GM12878 (cell line): Measurements from ENCODE around the gene PTPRH. TPM values are rescaled to one million over a fixed set of nuclear protein-coding genes. Genes with fewer than 3 reads are reported as not detected.

Experiments
- ATF3 ChIP-seq: IDR thresholded peaks from 2 replicates; pipeline ENCODE4 v1.6.1; 2011; ENCODE audit warnings: low read depth, mild to moderate bottlenecking, low read length, moderate library complexity, borderline replicate concordance; ENCODE audit errors: extremely low read depth
- E2F4 ChIP-seq: IDR thresholded peaks from 2 replicates; pipeline ENCODE4 v1.6.1; 2012; ENCODE audit warnings: low read depth, low read length, improper control_type of control experiment
- IKZF1 ChIP-seq: fragments of 450-650 bp; conservative IDR thresholded peaks from 2 replicates; pipeline ENCODE4 v1.6.1; 2017; ENCODE audit warnings: antibody characterized with exemption, mild to moderate bottlenecking
- JUND ChIP-seq: IDR thresholded peaks from 2 replicates; pipeline ENCODE4 v1.6.1; 2012; ENCODE audit warnings: low read depth, mild to moderate bottlenecking, low read length, improper control_type of control experiment, moderate library complexity
- USF2 ChIP-seq: IDR thresholded peaks from 2 replicates; pipeline ENCODE4 v1.6.1; 2011; ENCODE audit warnings: low read depth, low read length, improper control_type of control experiment, borderline replicate concordance
- microRNA-seq: library from miRNA; unstranded; fragments of <30 nt; microRNA quantifications from one replicate; pipeline ENCODE4, GENCODE V29; 2018
- polyA plus RNA-seq, 11 experiments: library from polyadenylated mRNA; depleted of rRNA in 4 of 11; unstranded in 6 of 11; stranded (reverse) in 5 of 11; fragments of >200 nt; fragmentation: Nextera tagmentation in 4 of 11; fragmentation: Illumina TruSeq in 1 of 11; extraction: Ambion mirVana in 4 of 11; extraction: Trizol in 1 of 11; gene quantifications; 1 replicate in 1 of 11; 2 replicates in 10 of 11; pipeline versions ENCODE4 v1.2.1 to v1.2.3, GENCODE V29; 2011 to 2016; ENCODE audit warnings: inconsistent platforms in 2 of 11, missing spikeins in 2 of 11, low read depth in 1 of 11
- small RNA-seq: library from RNA; depleted of rRNA; stranded (forward); fragments of <200 nt; gene quantifications from one replicate; pipeline ENCODE3, GENCODE V24; 2014
- total RNA-seq, 4 experiments: library from RNA; depleted of rRNA in 3 of 4; stranded (reverse); fragments of >200 nt in 3 of 4; fragmentation: Illumina TruSeq in 1 of 4; extraction: Trizol in 1 of 4; gene quantifications; 2 replicates each; pipeline versions ENCODE4 v1.2.1 to v1.2.3, GENCODE V29; 2013 to 2021

The PTPRH gene
- total and polyA plus RNA-seq, 10 of the 15 experiments (the other 5 are each of a cell fraction or from before 2014, with no cell fraction given): 0.08 TPM; not detected in 9

GRCh38 chr19:55131421-55131820, 77.9 kb downstream of the PTPRH start (continued):
- no peak for TF ChIP-seq E2F4
- no peak for TF ChIP-seq ATF3
- no peak for TF ChIP-seq IKZF1
- no peak for TF ChIP-seq USF2
- no peak for TF ChIP-seq JUND

Small RNA genes lying within 50 kb of the gene (microRNA-seq; reads per million reads assigned to microRNA genes)
- gene MIR6802 (1.5 reads per million), gene MIR6803 (2.1 reads per million, percentile 6 among the genes with 10 or more reads in this experiment), gene MIR6804 (2.1 reads per million, percentile 6 among the genes with 10 or more reads in this experiment)

Small RNA genes lying within 50 kb of the gene (small RNA-seq; reads per million reads assigned to genes)
- gene MIR6802: 0.16 reads per million
- not detected for gene MIR6803
- gene MIR6804: 0.27 reads per million
- gene RF01210: not detected

Other genes with a start within 250 kb of the PTPRH start
Only the 7 nearest of the 23 such genes appear.
- not detected in 2 replicates for gene TNNT1, start 60.3 kb downstream of the PTPRH start, total RNA-seq (2014; rRNA removed)
- gene TNNT1, start 60.3 kb downstream of the PTPRH start, total RNA-seq (2014; rRNA removed; fragmentation: Illumina TruSeq; extraction: Trizol): not detected in 2 replicates
- gene TNNT1, start 60.3 kb downstream of the PTPRH start, total RNA-seq (2021): 0.62 TPM in 1 of 2 replicates, not detected in the other
- 0.26 TPM in 1 of 2 replicates, not detected in the other for gene TNNT1, start 60.3 kb downstream of the PTPRH start, polyA plus RNA-seq (2011; rRNA removed)
- not detected in 2 replicates for gene TNNT1, start 60.3 kb downstream of the PTPRH start, polyA plus RNA-seq (2014; fragmentation: Illumina TruSeq; extraction: Trizol)
- gene TNNT1, start 60.3 kb downstream of the PTPRH start, polyA plus RNA-seq (2014; fragmentation: Nextera tagmentation; extraction: Ambion mirVana): not detected
- gene TNNT1, start 60.3 kb downstream of the PTPRH start, polyA plus RNA-seq (2014; rRNA removed): not detected in 2 replicates
- gene TNNT1, start 60.3 kb downstream of the PTPRH start, polyA plus RNA-seq (2016; fragmentation: Nextera tagmentation; extraction: Ambion mirVana): under 1 TPM in 1 of 2 experiments, not detected in 1; 0.37 TPM
- not detected in 2 replicates for gene TNNI3, start 51.8 kb downstream of the PTPRH start, total RNA-seq (2014; rRNA removed)
- gene TNNI3, start 51.8 kb downstream of the PTPRH start, total RNA-seq (2014; rRNA removed; fragmentation: Illumina TruSeq; extraction: Trizol): not detected in 2 replicates
- not detected in 2 replicates for gene TNNI3, start 51.8 kb downstream of the PTPRH start, total RNA-seq (2021)
- gene TNNI3, start 51.8 kb downstream of the PTPRH start, polyA plus RNA-seq (2011; rRNA removed): 0.23 TPM in 1 of 2 replicates, not detected in the other
- gene TNNI3, start 51.8 kb downstream of the PTPRH start, polyA plus RNA-seq (2014; fragmentation: Illumina TruSeq; extraction: Trizol): not detected in 2 replicates
- gene TNNI3, start 51.8 kb downstream of the PTPRH start, polyA plus RNA-seq (2014; fragmentation: Nextera tagmentation; extraction: Ambion mirVana): not detected
- gene TNNI3, start 51.8 kb downstream of the PTPRH start, polyA plus RNA-seq (2014; rRNA removed): not detected in 2 replicates
- not detected for gene TNNI3, start 51.8 kb downstream of the PTPRH start, polyA plus RNA-seq (2016; fragmentation: Nextera tagmentation; extraction: Ambion mirVana)
- gene DNAAF3, start 42.9 kb downstream of the PTPRH start, total RNA-seq (2014; rRNA removed): not detected in 2 replicates
- not detected in 2 replicates for gene DNAAF3, start 42.9 kb downstream of the PTPRH start, total RNA-seq (2014; rRNA removed; fragmentation: Illumina TruSeq; extraction: Trizol)
- gene DNAAF3, start 42.9 kb downstream of the PTPRH start, total RNA-seq (2021): not detected in 2 replicates
- not detected in 2 replicates for gene DNAAF3, start 42.9 kb downstream of the PTPRH start, polyA plus RNA-seq (2011; rRNA removed)
- gene DNAAF3, start 42.9 kb downstream of the PTPRH start, polyA plus RNA-seq (2014; fragmentation: Illumina TruSeq; extraction: Trizol): not detected in 2 replicates
- gene DNAAF3, start 42.9 kb downstream of the PTPRH start, polyA plus RNA-seq (2014; fragmentation: Nextera tagmentation; extraction: Ambion mirVana): not detected
- gene DNAAF3, start 42.9 kb downstream of the PTPRH start, polyA plus RNA-seq (2014; rRNA removed): not detected in 2 replicates
- not detected for gene DNAAF3, start 42.9 kb downstream of the PTPRH start, polyA plus RNA-seq (2016; fragmentation: Nextera tagmentation; extraction: Ambion mirVana)
- gene SYT5, start 29.2 kb downstream of the PTPRH start, total RNA-seq (2014; rRNA removed): not detected in 2 replicates
- gene SYT5, start 29.2 kb downstream of the PTPRH start, total RNA-seq (2014; rRNA removed; fragmentation: Illumina TruSeq; extraction: Trizol): not detected in 2 replicates
- gene SYT5, start 29.2 kb downstream of the PTPRH start, total RNA-seq (2021): not detected in 2 replicates
- gene SYT5, start 29.2 kb downstream of the PTPRH start, polyA plus RNA-seq (2011; rRNA removed): 0.26 TPM in 1 of 2 replicates, not detected in the other
- gene SYT5, start 29.2 kb downstream of the PTPRH start, polyA plus RNA-seq (2014; fragmentation: Illumina TruSeq; extraction: Trizol): not detected in 2 replicates
- not detected for gene SYT5, start 29.2 kb downstream of the PTPRH start, polyA plus RNA-seq (2014; fragmentation: Nextera tagmentation; extraction: Ambion mirVana)
- gene SYT5, start 29.2 kb downstream of the PTPRH start, polyA plus RNA-seq (2014; rRNA removed): 0.09 and 0.79 TPM in 2 replicates
- under 1 TPM in 1 of 2 experiments, not detected in 1; 0.04 TPM for gene SYT5, start 29.2 kb downstream of the PTPRH start, polyA plus RNA-seq (2016; fragmentation: Nextera tagmentation; extraction: Ambion mirVana)
- gene TMEM86B, start 19.3 kb upstream of the PTPRH start, total RNA-seq (2014; rRNA removed): 3.4 and 3.8 TPM in 2 replicates
- 1.1 and 1.6 TPM in 2 replicates for gene TMEM86B, start 19.3 kb upstream of the PTPRH start, total RNA-seq (2014; rRNA removed; fragmentation: Illumina TruSeq; extraction: Trizol)
- gene TMEM86B, start 19.3 kb upstream of the PTPRH start, total RNA-seq (2021): 6.6 and 8.3 TPM in 2 replicates
- 0.49 and 1.5 TPM in 2 replicates for gene TMEM86B, start 19.3 kb upstream of the PTPRH start, polyA plus RNA-seq (2011; rRNA removed)
- gene TMEM86B, start 19.3 kb upstream of the PTPRH start, polyA plus RNA-seq (2014; fragmentation: Illumina TruSeq; extraction: Trizol): 0.70 and 1.8 TPM in 2 replicates
- 1 to 10 TPM in 1 of 2 experiments, under 1 TPM in 1; 0.26 to 1.2 TPM for gene TMEM86B, start 19.3 kb upstream of the PTPRH start, polyA plus RNA-seq (2014; fragmentation: Nextera tagmentation; extraction: Ambion mirVana)
- gene TMEM86B, start 19.3 kb upstream of the PTPRH start, polyA plus RNA-seq (2014; rRNA removed): 9.1 and 10.6 TPM in 2 replicates
- 1 to 10 TPM; 1.7 to 1.9 TPM for gene TMEM86B, start 19.3 kb upstream of the PTPRH start, polyA plus RNA-seq (2016; fragmentation: Nextera tagmentation; extraction: Ambion mirVana)
- gene PPP6R1, start 49.5 kb upstream of the PTPRH start, total RNA-seq (2014; rRNA removed): 73.8 and 83.4 TPM in 2 replicates
- gene PPP6R1, start 49.5 kb upstream of the PTPRH start, total RNA-seq (2014; rRNA removed; fragmentation: Illumina TruSeq; extraction: Trizol): 47.4 and 50.0 TPM in 2 replicates
- gene PPP6R1, start 49.5 kb upstream of the PTPRH start, total RNA-seq (2021): 160 and 173 TPM in 2 replicates
- 37.2 and 73.6 TPM in 2 replicates for gene PPP6R1, start 49.5 kb upstream of the PTPRH start, polyA plus RNA-seq (2011; rRNA removed)
- 16.9 and 43.7 TPM in 2 replicates for gene PPP6R1, start 49.5 kb upstream of the PTPRH start, polyA plus RNA-seq (2014; fragmentation: Illumina TruSeq; extraction: Trizol)
- gene PPP6R1, start 49.5 kb upstream of the PTPRH start, polyA plus RNA-seq (2014; fragmentation: Nextera tagmentation; extraction: Ambion mirVana): 1 to 10 TPM in 1 of 2 experiments, under 1 TPM in 1; 0.80 to 2.5 TPM
- 108 and 126 TPM in 2 replicates for gene PPP6R1, start 49.5 kb upstream of the PTPRH start, polyA plus RNA-seq (2014; rRNA removed)
- gene PPP6R1, start 49.5 kb upstream of the PTPRH start, polyA plus RNA-seq (2016; fragmentation: Nextera tagmentation; extraction: Ambion mirVana): 10 to 100 TPM; 60.8 to 66.7 TPM
- gene HSPBP1, start 70.6 kb upstream of the PTPRH start, total RNA-seq (2014; rRNA removed): 21.4 and 31.5 TPM in 2 replicates
- gene HSPBP1, start 70.6 kb upstream of the PTPRH start, total RNA-seq (2014; rRNA removed; fragmentation: Illumina TruSeq; extraction: Trizol): 11.9 and 12.3 TPM in 2 replicates
- 35.5 and 35.9 TPM in 2 replicates for gene HSPBP1, start 70.6 kb upstream of the PTPRH start, total RNA-seq (2021)
- gene HSPBP1, start 70.6 kb upstream of the PTPRH start, polyA plus RNA-seq (2011; rRNA removed): 6.3 and 18.3 TPM in 2 replicates
- gene HSPBP1, start 70.6 kb upstream of the PTPRH start, polyA plus RNA-seq (2014; fragmentation: Illumina TruSeq; extraction: Trizol): 1.2 and 7.2 TPM in 2 replicates
- 1 to 10 TPM in 1 of 2 experiments, under 1 TPM in 1; 0.18 to 1.3 TPM for gene HSPBP1, start 70.6 kb upstream of the PTPRH start, polyA plus RNA-seq (2014; fragmentation: Nextera tagmentation; extraction: Ambion mirVana)
- gene HSPBP1, start 70.6 kb upstream of the PTPRH start, polyA plus RNA-seq (2014; rRNA removed): 27.7 and 39.0 TPM in 2 replicates
- 10 to 100 TPM; 77.0 to 83.3 TPM for gene HSPBP1, start 70.6 kb upstream of the PTPRH start, polyA plus RNA-seq (2016; fragmentation: Nextera tagmentation; extraction: Ambion mirVana)